A673 (cell line): Measurements from ENCODE around the gene ZFHX2. TPM values are rescaled to one million over a fixed set of nuclear protein-coding genes. Genes with fewer than 3 reads are reported as not detected.

Experiments used
- BruUV-seq: library from RNA; stranded (reverse); fragments of 400-500 nt; replicated peaks from 2 replicates; lab custom pipeline; 2021; lab: Mats Ljungman, UMichigan
- CTCF ChIA-PET: fragments of 300-600 bp; sonication (Branson Sonifier 250); formaldehyde crosslinking; loops from one replicate; lab custom pipeline; 2022; ENCODE audit warnings: antibody characterized with exemption; lab: Charles Lee
- POLR2A ChIA-PET: fragments of 300-600 bp; sonication (Branson Sonifier 250); formaldehyde crosslinking; loops from one replicate; lab custom pipeline; 2022; ENCODE audit warnings: antibody characterized with exemption; ENCODE audit not compliant: low non-redundant PET; lab: Charles Lee
- DNase-seq: peaks from one replicate; pipeline ENCODE4 v3.0.0-alpha.2; 2015; ENCODE audit warnings: low spot score
- H3K27ac ChIP-seq: fragments of 200-600 bp; sonication (generic); 2 replicates; pipeline ENCODE4 v1.5.1; 2016; ENCODE audit warnings: mixed run types, low read depth, mild to moderate bottlenecking, mixed read lengths, antibody characterized with exemption, low read length; ENCODE audit not compliant: poor library complexity, severe bottlenecking
- H3K27me3 ChIP-seq: fragments of 200-600 bp; sonication (generic); replicated peaks from 2 replicates; pipeline ENCODE4 v1.6.1; 2017; ENCODE audit warnings: mixed run types, low read depth, mild to moderate bottlenecking, mixed read lengths, antibody characterized with exemption, low read length; ENCODE audit not compliant: insufficient read depth, poor library complexity
- H3K36me3 ChIP-seq: fragments of 200-600 bp; sonication (generic); 2 replicates; pipeline ENCODE4 v1.6.1; 2016; ENCODE audit warnings: mixed run types, mild to moderate bottlenecking, mixed read lengths, antibody characterized with exemption, low read length; ENCODE audit not compliant: insufficient read depth, poor library complexity, severe bottlenecking
- H3K4me1 ChIP-seq: fragments of 200-600 bp; sonication (generic); 2 replicates; pipeline ENCODE4 v1.6.1; 2017; ENCODE audit warnings: mixed run types, mild to moderate bottlenecking, mixed read lengths, antibody characterized with exemption, low read length; ENCODE audit not compliant: insufficient read depth, poor library complexity, severe bottlenecking
- H3K4me3 ChIP-seq: fragments of 200-600 bp; sonication (generic); 2 replicates; pipeline ENCODE4 v1.5.1; 2016; ENCODE audit warnings: low read depth, mixed run types, mild to moderate bottlenecking, mixed read lengths, low read length; ENCODE audit not compliant: poor library complexity, severe bottlenecking
- H3K9me3 ChIP-seq: fragments of 200-600 bp; sonication (generic); 2 replicates; pipeline ENCODE4 v1.6.1; 2016; ENCODE audit warnings: mixed run types, low read depth, mild to moderate bottlenecking, mixed read lengths, antibody characterized with exemption, low read length; ENCODE audit not compliant: poor library complexity, severe bottlenecking
- EZH2 ChIP-seq: fragments of 200-600 bp; sonication (generic); IDR thresholded peaks from 2 replicates; pipeline ENCODE4 v1.6.1; 2017; ENCODE audit warnings: borderline replicate concordance, low read depth, mild to moderate bottlenecking, mixed read lengths, antibody characterized with exemption, low read length; ENCODE audit not compliant: poor library complexity, severe bottlenecking
- intact Hi-C: fragments of 100-400 bp; cut with micrococcal nuclease; formaldehyde crosslinking; loops from one replicate; pipeline ENCODE4 v1.10.0; 2022; ENCODE audit not compliant: unreplicated experiment
- total RNA-seq: library from RNA; stranded (reverse); gene quantifications from 2 replicates; pipeline ENCODE4 v1.2.3, GENCODE V29; 2021
- TF ChIP-seq, protein P1 (sequence below): fragments of 300-800, 200-600 bp; sonication (generic); conservative IDR thresholded peaks from 2 replicates; pipeline ENCODE4 v1.5.1; 2017; ENCODE audit warnings: low read depth, mild to moderate bottlenecking, antibody characterized with exemption, low read length, moderate library complexity, mixed read lengths

Gene ZFHX2
- total RNA-seq, 1 experiment from 2014 or later = 4.8 TPM

DNA sequence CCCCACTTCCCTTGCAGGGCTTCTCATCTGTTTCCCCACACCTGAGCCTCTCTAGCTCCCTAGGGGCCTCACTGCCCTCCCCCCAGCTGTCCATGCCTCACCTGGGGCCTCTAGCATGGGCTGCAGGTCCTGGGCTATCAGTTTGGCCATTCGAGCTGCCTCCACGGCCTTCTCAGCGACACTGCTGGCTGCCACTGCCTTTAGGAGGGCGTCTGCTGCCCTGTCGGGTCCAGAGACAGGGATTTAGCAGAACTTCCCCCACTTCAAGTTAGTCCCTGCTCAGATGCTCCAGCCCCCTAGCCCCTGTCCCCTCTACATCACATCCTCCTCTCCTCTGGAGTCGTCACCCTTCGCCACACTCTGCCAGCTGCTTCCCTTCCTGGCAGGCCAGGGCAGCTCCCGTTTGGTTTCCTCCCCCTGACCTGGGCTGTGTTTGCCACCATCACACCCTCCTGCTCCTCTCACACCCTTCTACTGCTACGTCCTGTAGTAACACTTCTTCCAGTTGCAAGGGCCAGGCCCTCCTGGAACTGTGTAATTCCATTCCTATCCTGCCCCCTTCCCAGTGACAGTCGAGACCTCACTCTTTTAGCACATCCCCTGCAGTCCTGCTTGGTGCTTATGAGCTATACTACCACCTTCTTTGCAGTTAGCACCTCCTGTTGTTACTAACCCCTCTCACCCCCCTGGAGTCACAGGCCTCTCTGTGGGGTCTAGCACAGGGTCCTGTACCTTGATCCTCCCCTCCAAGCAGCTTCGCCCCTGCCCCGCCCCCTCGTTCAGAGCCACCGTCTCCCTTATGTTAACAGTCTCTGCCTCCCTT lies 20.3 kb upstream of the ZFHX2 start:
- CTCF ChIA-PET = interaction anchor here (0.5 kb wide), 1 partner anchor 88 kb away, joined by 3 read pairs; no protein-coding TSS in a partner anchor
- no peaks in the 10 kb centered on the region for H3K36me3 ChIP-seq
- H3K4me3 ChIP-seq = no peak overlapping the region
- no peak overlapping the region for H3K27ac ChIP-seq
- POLR2A ChIA-PET = no interaction called here
- H3K9me3 ChIP-seq = no peaks in the 10 kb centered on the region
- H3K27me3 ChIP-seq = peaks cover 23% of the 10 kb centered on the region
- BruUV-seq = no TSS peak
- DNase-seq = no peak
- peaks cover 13% of the 10 kb centered on the region for H3K4me1 ChIP-seq
- intact Hi-C loops = no loop called here
- TF ChIP-seq, protein P1, sequence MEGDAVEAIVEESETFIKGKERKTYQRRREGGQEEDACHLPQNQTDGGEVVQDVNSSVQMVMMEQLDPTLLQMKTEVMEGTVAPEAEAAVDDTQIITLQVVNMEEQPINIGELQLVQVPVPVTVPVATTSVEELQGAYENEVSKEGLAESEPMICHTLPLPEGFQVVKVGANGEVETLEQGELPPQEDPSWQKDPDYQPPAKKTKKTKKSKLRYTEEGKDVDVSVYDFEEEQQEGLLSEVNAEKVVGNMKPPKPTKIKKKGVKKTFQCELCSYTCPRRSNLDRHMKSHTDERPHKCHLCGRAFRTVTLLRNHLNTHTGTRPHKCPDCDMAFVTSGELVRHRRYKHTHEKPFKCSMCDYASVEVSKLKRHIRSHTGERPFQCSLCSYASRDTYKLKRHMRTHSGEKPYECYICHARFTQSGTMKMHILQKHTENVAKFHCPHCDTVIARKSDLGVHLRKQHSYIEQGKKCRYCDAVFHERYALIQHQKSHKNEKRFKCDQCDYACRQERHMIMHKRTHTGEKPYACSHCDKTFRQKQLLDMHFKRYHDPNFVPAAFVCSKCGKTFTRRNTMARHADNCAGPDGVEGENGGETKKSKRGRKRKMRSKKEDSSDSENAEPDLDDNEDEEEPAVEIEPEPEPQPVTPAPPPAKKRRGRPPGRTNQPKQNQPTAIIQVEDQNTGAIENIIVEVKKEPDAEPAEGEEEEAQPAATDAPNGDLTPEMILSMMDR = no peak
- no peak for TF ChIP-seq EZH2

- intact Hi-C loops = no loop called here
- POLR2A ChIA-PET = no interaction called here
- TF ChIP-seq, protein P1 = no peak
- TF ChIP-seq EZH2 = no peak
- H3K27me3 ChIP-seq = peaks cover 13% of the 10 kb centered on the region
- BruUV-seq = no TSS peak
- CTCF ChIA-PET = interaction anchor here (0.5 kb wide), 1 partner anchor 87 kb away, joined by 3 read pairs; no protein-coding TSS in a partner anchor
- H3K9me3 ChIP-seq = no peaks in the 10 kb centered on the region
- peaks cover 14% of the 10 kb centered on the region for H3K4me1 ChIP-seq
- no peak overlapping the region for H3K4me3 ChIP-seq
- DNase-seq = no peak
- H3K27ac ChIP-seq = no peak overlapping the region
- H3K36me3 ChIP-seq = no peaks in the 10 kb centered on the region
Measured at GRCh38 chr14:23570806-23571483, 19.4 kb upstream of the ZFHX2 start.

GRCh38 chr14:23569443-23570151 lies 18.0 kb upstream of the ZFHX2 start:
- no peak for TF ChIP-seq EZH2
- TF ChIP-seq, protein P1 = no peak
- no peak overlapping the region for H3K4me3 ChIP-seq
- H3K9me3 ChIP-seq = no peaks in the 10 kb centered on the region
- DNase-seq = peak; percentile 49
- no peaks in the 10 kb centered on the region for H3K36me3 ChIP-seq
- intact Hi-C loops = no loop called here
- POLR2A ChIA-PET = no interaction called here
- H3K4me1 ChIP-seq = peaks cover 14% of the 10 kb centered on the region
- H3K27ac ChIP-seq = no peak overlapping the region
- CTCF ChIA-PET = no interaction called here
- no TSS peak for BruUV-seq
- no peaks in the 10 kb centered on the region for H3K27me3 ChIP-seq
